ENCODE measurements around the gene NCAPD2.
"Not testable (repeated sequence)": the region's sequence is repeated elsewhere in the genome, so short reads cannot be mapped to it uniquely, and the experiment has no call there.

NCAPD2 gene

DNA sequence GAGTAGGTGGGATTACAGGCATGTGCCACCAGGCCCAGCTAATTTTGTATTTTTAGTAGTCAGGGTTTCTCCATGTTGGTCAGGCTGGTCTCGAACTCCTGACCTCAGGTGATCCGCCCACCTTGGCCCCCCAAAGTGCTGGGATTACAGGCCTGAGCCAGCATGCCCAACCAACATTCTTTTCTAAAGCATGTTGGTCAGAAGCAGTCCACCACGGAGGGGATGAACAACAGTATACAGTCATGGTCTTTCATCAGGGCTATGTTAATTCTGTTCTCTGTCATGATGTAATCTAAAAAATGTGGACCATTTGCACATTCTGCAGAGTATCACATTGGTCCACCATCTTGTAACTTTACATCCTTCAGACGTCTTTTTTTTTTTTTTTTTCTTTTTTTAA lies 4.5 kb upstream of the NCAPD2 start:
- no peak for TF ChIP-seq CTCF (IDR thresholded peaks at IDR 0.05)
- Mint-ChIP-seq H3K4me1 (peaks cover 20% of the 10 kb centered on the region), H3K36me3 (ENCODE audit: low read depth) (peaks cover 5% of the 10 kb centered on the region), H3K27me3 (ENCODE audit: low read depth, poor library complexity) (peaks cover 9% of the 10 kb centered on the region), H3K9me3 (no peaks in the 10 kb centered on the region), H3K4me3 (no peak overlapping the region), H3K27ac (no peak overlapping the region)
- no peak for DNase-seq

GRCh38 chr12:6490673-6491072 lies 3.2 kb upstream of the NCAPD2 start:
- H3K9me3 Mint-ChIP-seq; H3K4me3 Mint-ChIP-seq; H3K27ac Mint-ChIP-seq; H3K27me3 Mint-ChIP-seq (ENCODE audit: low read depth, poor library complexity); DNase-seq: not testable (repeated sequence)
- Mint-ChIP-seq H3K36me3 (ENCODE audit: low read depth) (peaks cover 12% of the 10 kb centered on the region), H3K4me1 (peaks cover 32% of the 10 kb centered on the region)

GRCh38 chr12:6492838-6493496 lies 935 bp upstream of the NCAPD2 start, which contains the start of gene MRPL51:
MRPL51 (minus strand) TSS chr12:6493262; CDS start chr12:6493136, 126 bp downstream.
- Mint-ChIP-seq H3K36me3 (ENCODE audit: low read depth) (peaks cover 27% of the 10 kb centered on the region), H3K27me3 (ENCODE audit: low read depth, poor library complexity) (peaks cover 3% of the 10 kb centered on the region), H3K4me1 (peaks cover 40% of the 10 kb centered on the region), H3K4me3 (peak within 1 kb of the TSS; percentile 96), H3K9me3 (no peaks in the 10 kb centered on the region), H3K27ac (peak within 1 kb of the TSS; percentile 98)
- no peak for TF ChIP-seq CTCF (IDR thresholded peaks at IDR 0.05)
- DNase-seq = peak; percentile 98

GRCh38 chr12:6494258-6494743 lies 399 bp downstream of the NCAPD2 start:
- DNase-seq = peak; percentile 12
- H3K27ac Mint-ChIP-seq = peak overlapping the region; percentile 97
- peak overlapping the region; percentile 96 for H3K4me3 Mint-ChIP-seq
- H3K9me3 Mint-ChIP-seq = no peaks in the 10 kb centered on the region
- peaks cover 40% of the 10 kb centered on the region for H3K4me1 Mint-ChIP-seq
- H3K27me3 Mint-ChIP-seq (ENCODE audit: low read depth, poor library complexity) = no peaks in the 10 kb centered on the region
- TF ChIP-seq CTCF (IDR thresholded peaks at IDR 0.05) = no peak
- H3K36me3 Mint-ChIP-seq (ENCODE audit: low read depth) = peaks cover 40% of the 10 kb centered on the region

DNA sequence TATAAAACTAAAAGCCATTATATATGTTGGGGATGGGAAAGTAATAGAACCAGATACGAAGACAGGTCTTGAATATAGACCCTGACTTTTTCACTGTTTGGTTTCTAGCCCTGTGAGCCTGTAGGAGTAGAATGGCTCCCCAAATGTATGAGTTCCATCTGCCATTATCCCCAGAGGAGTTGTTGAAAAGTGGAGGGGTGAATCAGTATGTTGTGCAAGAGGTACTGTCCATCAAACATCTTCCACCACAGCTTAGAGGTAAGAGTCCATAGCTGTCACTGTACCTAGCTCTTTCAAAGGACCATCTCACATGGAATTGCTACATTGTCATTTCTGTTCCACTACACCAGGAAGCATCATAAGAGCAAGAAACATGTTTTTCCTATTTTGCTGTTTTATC lies 1.1 kb downstream of the NCAPD2 start:
- H3K27ac Mint-ChIP-seq = no peak overlapping the region
- no peaks in the 10 kb centered on the region for H3K27me3 Mint-ChIP-seq (ENCODE audit: low read depth, poor library complexity)
- peak overlapping the region; percentile 96 for H3K4me3 Mint-ChIP-seq
- H3K36me3 Mint-ChIP-seq (ENCODE audit: low read depth) = peaks cover 45% of the 10 kb centered on the region
- peaks cover 40% of the 10 kb centered on the region for H3K4me1 Mint-ChIP-seq
- no peak for TF ChIP-seq CTCF (IDR thresholded peaks at IDR 0.05)
- no peaks in the 10 kb centered on the region for H3K9me3 Mint-ChIP-seq
- DNase-seq = no peak

- H3K9me3 Mint-ChIP-seq; H3K27me3 Mint-ChIP-seq (ENCODE audit: low read depth, poor library complexity); H3K27ac Mint-ChIP-seq; DNase-seq: not testable (repeated sequence)
- H3K36me3 Mint-ChIP-seq (ENCODE audit: low read depth) = peaks cover 40% of the 10 kb centered on the region
- H3K4me1 Mint-ChIP-seq = peaks cover 34% of the 10 kb centered on the region
- H3K4me3 Mint-ChIP-seq = peak overlapping the region; percentile 61
Measured at GRCh38 chr12:6497291-6497690, 3.4 kb downstream of the NCAPD2 start.

- Mint-ChIP-seq H3K4me1 (peaks cover 10% of the 10 kb centered on the region), H3K9me3 (no peaks in the 10 kb centered on the region), H3K36me3 (ENCODE audit: low read depth) (peaks cover 48% of the 10 kb centered on the region), H3K27ac (peak overlapping the region; percentile 27), H3K27me3 (ENCODE audit: low read depth, poor library complexity) (no peaks in the 10 kb centered on the region), H3K4me3 (no peak overlapping the region)
- no peak for TF ChIP-seq CTCF (IDR thresholded peaks at IDR 0.05)
- no peak for DNase-seq
Measured at GRCh38 chr12:6500466-6500865, 6.6 kb downstream of the NCAPD2 start.

All from nephron progenitor cell (in vitro differentiated cells).